Lower leg skin (tissue), 4 donors: ENCODE measurements around the gene CALHM2. TPM values are rescaled to one million over a fixed set of nuclear protein-coding genes. Genes with fewer than 3 reads are reported as not detected.

Experiments
- DNase-seq, 2 donors: peaks; one replicate each; pipeline ENCODE4 v3.0.0-alpha.2; 2019; ENCODE audit warnings: low spot score in 2 of 2
- H3K4me3 ChIP-seq: fragments of 200-600 bp; sonication (generic); 2 replicates; pipeline ENCODE4 v1.5.1; 2017; ENCODE audit warnings: mild to moderate bottlenecking, low read depth; ENCODE audit not compliant: poor library complexity, severe bottlenecking
- CTCF ChIP-seq, 3 donors: fragments of 450-650 bp; IDR thresholded peaks; one replicate each; pipeline ENCODE4 v1.5.1; 2016; ENCODE audit warnings: antibody characterized with exemption in 3 of 3, mild to moderate bottlenecking in 3 of 3, moderate library complexity in 2 of 3
- POLR2A ChIP-seq, 2 donors: fragments of 450-650 bp; IDR thresholded peaks; one replicate each; pipeline ENCODE4 v1.6.1; 2016 to 2017; ENCODE audit warnings: antibody characterized with exemption in 2 of 2, mild to moderate bottlenecking in 1 of 2, moderate library complexity in 1 of 2
- WGBS, 2 donors: methylation state at CpG; one replicate each; pipeline ENCODE4 v1.1.5; 2018; 5-methylcytosine and 5-hydroxymethylcytosine counted together
- intact Hi-C: fragments of 100-400 bp; cut with DNase I; formaldehyde crosslinking; loops from one replicate; pipeline ENCODE4 v1.15.0; 2023; ENCODE audit warnings: low total_unique reads
- total RNA-seq, 4 donors: library from RNA; depleted of rRNA; stranded (reverse); fragments of >200 nt; gene quantifications; one replicate each; pipeline ENCODE4 v1.1.0, GENCODE V29; 2016

CALHM2 gene
- total RNA-seq, 4 donors from 2014 or later = 13.8 to 37.2 (median 15.4) TPM

GRCh38 chr10:103429647-103430046, 22.5 kb downstream of the CALHM2 start:
- DNase-seq = no peak
- 93 to 96% methylated on average over 5 of the region's 5 CpGs for WGBS, 2 donors
- TF ChIP-seq POLR2A (IDR thresholded peaks at IDR 0.05) = no peak
- TF ChIP-seq CTCF (IDR thresholded peaks at IDR 0.05) = no peak
- no peak overlapping the region for H3K4me3 ChIP-seq
- intact Hi-C loops = no loop called here

GRCh38 chr10:103428989-103429643, 23.1 kb downstream of the CALHM2 start:
- WGBS, 2 donors = 73 to 76% methylated on average over 5 of the region's 5 CpGs

GRCh38 chr10:103427866-103428265, 24.3 kb downstream of the CALHM2 start:
- WGBS, 2 donors = 81 to 83% methylated on average over 9 of the region's 9 CpGs
- no peak overlapping the region for H3K4me3 ChIP-seq
- intact Hi-C loops = no loop called here
- no peak for TF ChIP-seq CTCF (IDR thresholded peaks at IDR 0.05)
- TF ChIP-seq POLR2A (IDR thresholded peaks at IDR 0.05) = no peak
- DNase-seq = no peak

More at GRCh38 chr10:103428989-103429643, 23.1 kb downstream of the CALHM2 start:
- TF ChIP-seq CTCF (IDR thresholded peaks at IDR 0.05) = no peak
- no peak for TF ChIP-seq POLR2A (IDR thresholded peaks at IDR 0.05)
- no peak overlapping the region for H3K4me3 ChIP-seq
- intact Hi-C loops = no loop called here
- no peak for DNase-seq

GRCh38 chr10:103423748-103424147, 28.4 kb downstream of the CALHM2 start:
- 66 to 81% methylated on average over 5 of the region's 5 CpGs for WGBS, 2 donors
- no peak overlapping the region for H3K4me3 ChIP-seq
- TF ChIP-seq POLR2A (IDR thresholded peaks at IDR 0.05) (no peak), CTCF (IDR thresholded peaks at IDR 0.05) (no peak)
- no peak for DNase-seq
- intact Hi-C loops = no loop called here

- 98% methylated on average over 4 of the region's 4 CpGs for WGBS, 2 donors
Measured at GRCh38 chr10:103419101-103419500, 33.1 kb downstream of the CALHM2 start.

More at GRCh38 chr10:103419101-103419500, 33.1 kb downstream of the CALHM2 start:
- TF ChIP-seq CTCF (IDR thresholded peaks at IDR 0.05) (no peak), POLR2A (IDR thresholded peaks at IDR 0.05) (no peak)
- no peak for DNase-seq
- intact Hi-C loops = loop anchor here (5.0 kb wide), 1 partner anchor 68 kb away; no protein-coding TSS in a partner anchor
- H3K4me3 ChIP-seq = no peak overlapping the region
